Panc1 (cell line): ENCODE data around the gene DUSP8. TPM values are rescaled to one million over a fixed set of nuclear protein-coding genes. Genes with fewer than 3 reads are reported as not detected.

ENCODE experiments used
- ATAC-seq: fragments of 200-7000 bp; cut with Tn5 transposase; 2 replicates; pipeline ENCODE4 v1.9.1; 2020; ENCODE audit warnings: mild to moderate bottlenecking, moderate library complexity
- BruUV-seq: library from RNA; stranded (reverse); fragments of 400-500 nt; replicated peaks from 2 replicates; lab custom pipeline; 2021; lab: Mats Ljungman, UMichigan
- CTCF ChIA-PET: fragments of 300-600 bp; sonication (Branson Sonifier 250); formaldehyde crosslinking; loops from one replicate; lab custom pipeline; 2022; ENCODE audit warnings: antibody characterized with exemption; lab: Charles Lee
- POLR2A ChIA-PET: fragments of 300-600 bp; sonication (Branson Sonifier 250); formaldehyde crosslinking; loops from one replicate; lab custom pipeline; 2022; ENCODE audit warnings: antibody characterized with exemption; lab: Charles Lee
- DNase-seq: peaks from one replicate; pipeline ENCODE4 v3.0.0-alpha.2; 2010; ENCODE audit warnings: low read depth, low spot score
- H3K27ac ChIP-seq: 2 replicates; pipeline ENCODE4 v1.5.1; 2011; ENCODE audit warnings: mild to moderate bottlenecking, low read length, inconsistent platforms
- H3K27me3 ChIP-seq: fragments of 200-500 bp; sonication (Bioruptor generic); 2 replicates; pipeline ENCODE4 v1.6.0; 2014; ENCODE audit warnings: low read length, inconsistent platforms; ENCODE audit not compliant: control insufficient read depth, insufficient read depth
- H3K36me3 ChIP-seq: fragments of 200-500 bp; sonication (Bioruptor generic); 2 replicates; pipeline ENCODE4 v1.5.1; 2014; ENCODE audit warnings: inconsistent platforms, mild to moderate bottlenecking, low read length, moderate library complexity; ENCODE audit not compliant: control insufficient read depth, insufficient read depth
- H3K4me1 ChIP-seq: 2 replicates; pipeline ENCODE4 v1.5.1; 2011; ENCODE audit warnings: inconsistent platforms, mild to moderate bottlenecking, low read length, moderate library complexity; ENCODE audit not compliant: control insufficient read depth, insufficient read depth
- H3K4me3 ChIP-seq, 2 experiments: 2 replicates each; pipeline ENCODE4 v1.5.1; 2011 to 2012; ENCODE audit warnings: low read depth in 2 of 2, low read length in 2 of 2, mild to moderate bottlenecking in 2 of 2, inconsistent platforms in 1 of 2, moderate library complexity in 1 of 2
- H3K9me3 ChIP-seq: fragments of 200-500 bp; sonication (Bioruptor generic); 2 replicates; pipeline ENCODE4 v1.5.1; 2014; ENCODE audit warnings: low read depth, mild to moderate bottlenecking, inconsistent platforms, low read length, moderate library complexity; ENCODE audit not compliant: control insufficient read depth, insufficient read depth
- CTCF ChIP-seq: fragments of 450-650 bp; IDR thresholded peaks from 2 replicates; pipeline ENCODE4 v1.5.1; 2017; ENCODE audit warnings: mild to moderate bottlenecking
- REST ChIP-seq, 2 experiments: IDR thresholded peaks; 2 replicates each; pipeline ENCODE4 v1.6.1; 2011 to 2012; ENCODE audit warnings: low read depth in 2 of 2, control low read depth in 1 of 2, low read length in 1 of 2, mild to moderate bottlenecking in 1 of 2, moderate library complexity in 1 of 2; ENCODE audit not compliant: insufficient read depth in 1 of 2
- TCF7L2 ChIP-seq: IDR thresholded peaks from 2 replicates; pipeline ENCODE4 v1.6.1; 2011; ENCODE audit warnings: mild to moderate bottlenecking, low read depth, low read length, inconsistent platforms
- in situ Hi-C: cut with HindIII; loops from 2 replicates; pipeline ENCODE4 v1.10.0; 2016; ENCODE audit warnings: low sequenced_read_pairs, low pct_unique_long_range_greater_than_20kb
- intact Hi-C: fragments of 100-400 bp; cut with micrococcal nuclease; formaldehyde crosslinking; loops from one replicate; pipeline ENCODE4 v1.10.0; 2022; ENCODE audit not compliant: unreplicated experiment
- total RNA-seq: library from RNA; stranded (reverse); gene quantifications from one replicate; pipeline ENCODE4 v1.2.1, GENCODE V29; 2021; ENCODE audit not compliant: unreplicated experiment

Gene DUSP8
- total RNA-seq, 1 experiment from 2014 or later: 5.5 TPM

GRCh38 chr11:1515082-1516060 is 56.7 kb downstream of the DUSP8 start:
- CTCF ChIA-PET: interaction anchor here (0.6 kb wide), 1 partner anchor 19 kb away, joined by 5 read pairs; no protein-coding TSS in a partner anchor
- no TSS peak for BruUV-seq

More at GRCh38 chr11:1515082-1516060, 56.7 kb downstream of the DUSP8 start:
- peak; percentile 22 for DNase-seq
- Histone ChIP-seq H3K4me3 (no peak overlapping the region), H3K27me3 (no peaks in the 10 kb centered on the region), H3K27ac (peak overlapping the region; percentile 10; the same call in 1 of the 2 replicates), H3K36me3 (no peaks in the 10 kb centered on the region), H3K9me3 (no peaks in the 10 kb centered on the region), H3K4me1 (peaks cover 37% of the 10 kb centered on the region)
- TF ChIP-seq CTCF (peak; percentile 100), TCF7L2 (no peak), REST (IDR thresholded peaks at IDR 0.05; ENCODE audit: insufficient read depth in 1 of 2, low read depth in 2 of 2, low read length in 1 of 2) (peak in 1 of 2 experiments; percentile 65; a peak in 1 of 4 replicates)
- POLR2A ChIA-PET: no interaction called here
- peak; percentile 91 for ATAC-seq
- in situ Hi-C loops: no loop called here
- intact Hi-C loops: loop anchor here (10.0 kb wide), 2 partner anchors 211 to 311 kb away; partner anchors contain the start of gene TOLLIP
